Astrocyte of the cerebellum (primary cell): ENCODE results near the gene GALK2.

Source experiments
- DNase-seq: peaks from one replicate; pipeline ENCODE4 v3.0.0-alpha.2; 2011; ENCODE audit warnings: low read depth
- H3K4me3 ChIP-seq: 2 replicates; pipeline ENCODE4 v1.5.1; 2011; ENCODE audit warnings: mild to moderate bottlenecking, low read depth, low read length, moderate library complexity
- CTCF ChIP-seq: IDR thresholded peaks from 2 replicates; pipeline ENCODE4 v1.5.1; 2012; ENCODE audit warnings: low read length, low read depth, moderate library complexity, mild to moderate bottlenecking; ENCODE audit errors: missing control alignments
- in situ Hi-C: cut with HindIII; loops from 2 replicates; pipeline ENCODE4 v1.10.0; 2017; ENCODE audit warnings: low sequenced_read_pairs

GALK2 gene

DNA sequence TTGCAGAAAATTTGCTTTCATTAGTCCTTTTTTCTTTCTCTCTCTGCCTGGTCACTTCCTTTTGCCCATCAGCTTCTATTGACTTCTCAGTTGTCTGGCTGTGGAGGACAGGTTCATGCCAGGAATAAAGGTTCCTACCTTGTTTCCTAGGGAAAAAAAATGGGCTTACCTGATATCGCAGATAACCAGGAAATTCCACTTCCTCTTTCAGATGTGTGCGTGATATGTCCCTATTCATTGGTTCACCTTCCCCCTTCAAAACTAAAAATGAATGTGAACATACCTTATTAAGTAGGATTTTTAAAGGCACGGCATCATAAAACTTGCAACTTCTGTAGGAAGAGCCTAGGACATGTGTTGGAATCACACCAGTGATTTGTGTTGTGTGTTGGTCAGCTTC, 133.0 kb downstream of the GALK2 start:
- DNase-seq: no peak
- no peak for TF ChIP-seq CTCF
- in situ Hi-C loops: loop anchor here (5.0 kb wide), 1 partner anchor 66 kb away; no protein-coding TSS in a partner anchor
- no peak overlapping the region for H3K4me3 ChIP-seq

- no peak for DNase-seq
- H3K4me3 ChIP-seq: no peak overlapping the region
- TF ChIP-seq CTCF: no peak
- in situ Hi-C loops: no loop called here
Measured at GRCh38 chr15:49306551-49306950, 136.5 kb downstream of the GALK2 start.

GRCh38 chr15:49308686-49309085, 138.6 kb downstream of the GALK2 start:
- H3K4me3 ChIP-seq: no peak overlapping the region
- DNase-seq: no peak
- in situ Hi-C loops: no loop called here
- no peak for TF ChIP-seq CTCF

GRCh38 chr15:49309889-49310288, 139.8 kb downstream of the GALK2 start:
- no peak for TF ChIP-seq CTCF
- DNase-seq: no peak
- in situ Hi-C loops: no loop called here
- no peak overlapping the region for H3K4me3 ChIP-seq

- no peak for TF ChIP-seq CTCF
- DNase-seq: peak; percentile 53
- in situ Hi-C loops: no loop called here
- no peak overlapping the region for H3K4me3 ChIP-seq
Measured at GRCh38 chr15:49313650-49314049, 143.6 kb downstream of the GALK2 start.

- TF ChIP-seq CTCF: no peak
- DNase-seq: no peak
- in situ Hi-C loops: no loop called here
- no peak overlapping the region for H3K4me3 ChIP-seq
Measured at GRCh38 chr15:49314716-49315115, 144.7 kb downstream of the GALK2 start.

GRCh38 chr15:49315391-49315823, 145.4 kb downstream of the GALK2 start:
- no peak for TF ChIP-seq CTCF
- no peak overlapping the region for H3K4me3 ChIP-seq
- in situ Hi-C loops: no loop called here
- DNase-seq: no peak
